Smooth muscle cell (in vitro differentiated cells): ENCODE measurements around the gene KYNU. TPM values are rescaled to one million over a fixed set of nuclear protein-coding genes. Genes with fewer than 3 reads are reported as not detected.

ENCODE experiments used
- polyA plus RNA-seq: library from polyadenylated mRNA; unstranded; fragments of >200 nt; fragmentation: Nextera tagmentation; extraction: Ambion mirVana; gene quantifications from 2 replicates; pipeline ENCODE4 v1.2.1, GENCODE V29; 2016
- small RNA-seq: library from RNA; depleted of rRNA; stranded (forward); fragments of <200 nt; gene quantifications from one replicate; pipeline ENCODE3, GENCODE V24; 2014
- total RNA-seq: library from RNA; depleted of rRNA; stranded (reverse); fragments of >200 nt; gene quantifications from 2 replicates; pipeline ENCODE4 v1.2.3, GENCODE V29; 2014

Gene KYNU
- total and polyA plus RNA-seq, 2 experiments from 2014 or later: 5.7 to 16.0 TPM

Small RNAs within 50 kb of the gene (small RNA-seq; reads per million reads assigned to genes)
- not detected for gene MTND4LP12
